ENCODE results near the gene PTPRM.

The PTPRM gene

DNA sequence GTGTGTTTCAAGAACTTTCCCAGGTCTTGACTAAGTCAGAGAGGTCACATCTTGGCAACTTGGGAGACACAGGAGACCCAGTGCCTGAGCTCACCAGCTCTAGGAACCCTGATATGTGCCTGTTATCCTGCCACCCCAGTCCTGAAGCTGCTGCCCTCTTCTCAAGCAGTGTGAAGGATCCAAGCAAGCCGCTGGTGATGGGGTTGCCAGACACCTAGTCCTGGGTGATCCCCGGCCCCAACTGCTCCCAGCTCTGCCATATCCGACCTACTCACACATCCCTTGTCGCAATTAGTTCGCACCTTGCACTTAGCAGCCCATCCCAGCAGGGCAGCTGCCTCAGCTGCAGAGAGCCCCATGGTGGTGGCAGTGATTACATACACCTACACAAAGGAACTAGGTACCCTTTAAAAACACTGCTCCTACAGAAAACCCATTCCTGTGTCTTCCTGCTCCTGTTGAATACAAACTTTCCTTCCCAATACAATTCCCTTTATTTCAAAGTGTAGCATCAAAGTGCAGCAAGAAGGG lies 794.9 kb downstream of the PTPRM start:
- DNase-seq (ENCODE audit: low spot score) = no peak

DNA sequence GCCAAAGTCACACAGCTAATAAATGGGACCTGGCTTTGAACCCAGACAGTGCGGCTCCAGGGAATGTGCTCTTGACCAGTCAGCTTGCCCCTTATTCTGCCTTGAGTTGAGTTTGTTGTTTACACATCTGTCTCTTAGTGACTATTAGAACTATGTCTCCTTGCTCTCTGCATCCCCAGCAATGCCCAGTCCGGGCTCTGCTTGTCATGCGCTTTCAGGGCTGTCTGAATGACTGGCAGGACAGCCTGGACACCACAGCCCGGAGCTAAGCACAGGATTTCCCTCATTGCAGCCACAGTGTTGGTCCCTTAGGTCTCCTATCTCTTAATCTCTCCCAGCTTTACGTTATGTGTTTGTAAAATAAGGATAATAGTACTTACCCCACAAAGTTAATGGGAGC lies 795.7 kb downstream of the PTPRM start:
- no peak for DNase-seq (ENCODE audit: low spot score)

DNA sequence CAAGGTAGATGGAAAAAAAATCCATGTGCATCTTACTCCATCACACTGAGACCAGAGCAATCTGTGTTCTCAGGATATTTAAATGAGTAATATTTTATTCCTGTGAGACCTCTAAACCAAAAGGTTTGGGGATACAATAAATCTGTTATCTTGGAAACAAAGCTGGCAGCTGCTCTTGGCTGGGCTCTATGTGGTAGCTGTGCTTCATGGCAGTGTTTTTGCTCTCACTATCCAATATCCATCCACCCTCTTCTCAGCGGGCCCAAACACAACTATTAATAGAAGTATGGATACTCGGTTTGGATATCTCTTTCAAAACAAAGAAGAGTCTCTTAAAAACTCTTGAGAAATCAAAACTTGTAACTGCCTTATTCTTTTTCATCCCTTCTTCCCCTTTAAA lies 797.3 kb downstream of the PTPRM start:
- DNase-seq (ENCODE audit: low spot score) = no peak

DNA sequence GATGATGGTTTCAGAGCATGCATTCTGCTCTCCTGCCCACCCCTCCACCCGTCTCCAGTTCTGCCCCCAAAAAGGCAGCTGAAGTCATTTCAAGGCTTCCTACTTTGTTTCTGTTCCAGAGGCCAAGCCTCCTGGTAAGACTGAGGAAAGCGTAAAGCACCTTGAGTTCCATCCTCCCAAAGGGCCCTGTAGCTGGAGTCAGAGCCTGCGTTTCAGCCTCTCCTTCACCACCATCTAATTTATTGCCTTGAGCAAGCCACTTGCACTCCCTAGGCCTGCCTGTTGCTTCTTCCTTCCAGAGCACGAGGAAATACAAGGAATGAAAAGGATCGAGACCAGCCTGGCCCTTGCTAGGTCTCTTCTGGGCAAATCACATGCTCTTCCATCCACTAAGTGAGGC lies 797.9 kb downstream of the PTPRM start:
- no peak for DNase-seq (ENCODE audit: low spot score)

DNA sequence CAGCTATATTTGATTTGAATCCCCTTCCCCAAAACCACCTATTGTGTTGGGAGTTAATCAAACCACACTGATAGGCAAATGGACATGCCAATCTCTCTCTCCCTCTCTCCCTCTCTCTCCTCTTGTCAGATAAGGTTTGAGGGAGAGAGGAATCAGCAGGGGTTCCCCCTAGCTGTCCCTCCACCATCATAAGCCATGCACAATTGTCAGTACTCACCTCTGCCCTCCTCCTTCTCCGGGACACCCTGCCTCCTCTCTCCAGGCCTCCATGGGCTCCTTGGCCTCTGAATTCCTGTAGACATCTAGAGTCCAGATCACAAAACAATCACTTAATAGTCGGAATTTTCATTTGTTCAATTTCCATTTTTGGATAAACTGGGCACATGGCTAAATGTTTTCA lies 798.4 kb downstream of the PTPRM start:
- no peak for DNase-seq (ENCODE audit: low spot score)

DNA sequence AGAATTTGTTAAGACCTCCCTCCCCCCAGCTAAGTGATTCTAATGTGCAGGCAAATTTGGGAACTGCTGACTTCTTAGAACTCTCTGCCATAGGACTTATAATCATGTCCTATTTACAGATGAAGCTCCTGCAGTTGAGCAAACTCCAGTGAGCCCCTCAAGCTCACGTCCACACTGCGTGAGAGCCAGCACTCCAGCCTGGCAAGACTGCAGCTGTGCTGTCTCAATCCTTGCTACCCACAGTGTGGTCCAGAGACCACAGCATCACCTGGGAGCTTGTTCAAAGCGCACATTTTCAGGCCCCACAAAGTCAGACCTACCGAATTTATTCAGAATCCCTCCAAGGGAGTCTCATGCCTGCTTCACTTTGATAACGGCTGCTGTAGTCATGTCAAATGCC lies 799.0 kb downstream of the PTPRM start:
- DNase-seq (ENCODE audit: low spot score) = no peak

DNA sequence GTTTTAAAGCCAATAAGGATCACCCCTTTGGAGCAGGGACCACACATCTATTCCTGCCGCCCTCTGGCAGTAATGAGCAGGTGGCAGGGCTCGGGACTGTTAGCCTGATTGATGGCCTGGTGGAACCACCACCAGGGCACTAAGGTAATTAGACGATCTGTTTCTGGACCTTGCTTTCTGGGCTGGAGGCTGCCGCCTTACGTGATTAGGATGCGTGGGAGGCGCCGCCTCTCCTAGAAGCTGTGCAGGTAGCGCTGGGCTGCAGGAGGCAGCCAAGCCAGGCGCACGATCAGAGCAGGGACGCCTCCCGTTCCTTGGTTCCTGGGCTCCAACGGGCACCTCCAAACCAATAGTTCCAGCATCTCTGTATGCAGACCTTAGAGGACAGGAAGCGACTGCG lies 799.5 kb downstream of the PTPRM start:
- no peak for DNase-seq (ENCODE audit: low spot score)

DNA sequence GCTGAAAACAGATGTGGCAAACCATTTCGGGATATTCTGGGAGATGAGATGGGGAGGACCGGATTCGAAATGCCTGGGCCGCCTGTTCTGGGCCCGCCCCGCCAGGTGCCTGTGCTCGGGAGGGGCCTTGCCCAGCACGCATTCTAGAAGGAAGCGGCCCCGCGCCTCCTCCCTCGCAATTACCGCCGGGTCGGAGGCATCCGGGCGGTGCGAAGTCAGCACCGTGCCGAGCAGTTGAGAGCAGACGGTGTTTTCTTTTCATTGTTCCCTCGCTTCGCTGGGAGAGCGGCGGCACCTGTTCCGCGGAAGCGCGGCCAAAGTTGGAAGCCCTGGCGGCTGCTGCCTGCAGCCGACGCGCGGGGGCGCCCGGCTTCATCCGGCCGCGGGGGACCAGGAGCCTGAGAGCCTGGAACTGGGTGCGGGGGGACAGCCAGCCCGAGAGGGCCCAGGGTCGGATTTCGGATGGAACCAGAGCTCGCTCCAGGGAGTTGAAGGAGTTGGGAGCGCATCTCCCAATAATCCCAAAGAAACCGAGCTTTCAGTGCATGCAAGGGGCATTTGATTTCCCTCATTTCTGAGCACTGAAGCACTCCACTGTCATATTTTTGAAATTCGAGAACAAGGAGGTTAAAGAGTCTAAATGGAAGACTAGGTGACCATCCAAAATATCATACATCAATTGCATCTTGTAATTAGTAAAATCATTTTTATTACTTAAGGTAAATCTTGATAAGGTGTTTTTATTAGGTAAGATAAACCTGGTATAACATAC lies 800.3 kb downstream of the PTPRM start:
- DNase-seq (ENCODE audit: low spot score) = peak; percentile 4

DNA sequence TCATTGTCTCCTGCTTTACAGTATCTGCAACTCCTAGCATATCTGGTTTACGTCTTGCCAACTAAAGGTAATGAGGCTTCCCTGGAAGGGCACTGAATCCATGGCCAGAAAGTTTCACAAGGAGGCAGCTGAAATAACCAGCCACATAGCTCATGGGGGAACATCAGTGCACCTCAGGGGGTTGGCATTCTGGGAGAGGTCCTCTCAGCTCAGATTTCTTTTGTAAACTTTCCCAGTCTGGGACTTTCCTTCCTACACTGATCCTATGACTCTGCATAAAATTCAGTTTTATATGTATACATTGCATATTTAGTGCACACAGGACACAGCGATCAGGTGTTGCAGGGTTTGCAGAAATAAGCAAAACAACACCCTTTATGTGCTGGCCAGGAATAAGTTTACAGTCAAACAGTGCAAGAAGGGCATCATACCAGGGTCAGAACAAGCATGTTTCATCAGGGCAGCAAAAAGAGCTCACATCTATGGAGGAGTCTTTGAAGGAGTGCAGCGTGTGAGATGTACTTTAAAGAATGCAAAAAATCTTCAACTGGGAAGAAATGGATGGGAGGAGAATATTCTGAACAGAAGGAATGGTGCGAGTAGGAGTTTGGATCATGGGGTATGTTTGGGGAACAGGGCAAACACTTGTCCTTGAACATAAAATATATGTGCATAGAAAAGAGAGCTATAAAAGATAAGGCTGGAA lies 801.5 kb downstream of the PTPRM start:
- DNase-seq (ENCODE audit: low spot score) = no peak

DNA sequence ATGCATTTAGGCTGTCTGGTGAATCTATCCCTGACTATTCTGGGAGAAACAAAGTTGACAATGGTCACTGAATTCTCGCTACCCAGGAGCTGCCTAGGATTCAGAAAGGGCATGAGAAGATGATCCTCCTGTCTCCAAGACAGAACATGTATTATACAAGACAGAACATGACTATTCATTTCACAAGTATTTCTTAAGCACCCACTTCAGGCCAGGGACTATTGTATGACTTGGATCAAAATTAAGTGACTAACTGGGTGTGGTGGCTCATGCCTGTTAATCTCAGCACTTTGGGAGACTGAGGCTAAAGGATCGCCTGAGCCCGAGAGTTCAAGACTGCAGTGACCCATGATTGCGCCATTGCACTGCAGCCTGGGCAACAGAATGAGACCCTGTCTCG lies 806.4 kb downstream of the PTPRM start:
- no peak for DNase-seq (ENCODE audit: low spot score)

DNA sequence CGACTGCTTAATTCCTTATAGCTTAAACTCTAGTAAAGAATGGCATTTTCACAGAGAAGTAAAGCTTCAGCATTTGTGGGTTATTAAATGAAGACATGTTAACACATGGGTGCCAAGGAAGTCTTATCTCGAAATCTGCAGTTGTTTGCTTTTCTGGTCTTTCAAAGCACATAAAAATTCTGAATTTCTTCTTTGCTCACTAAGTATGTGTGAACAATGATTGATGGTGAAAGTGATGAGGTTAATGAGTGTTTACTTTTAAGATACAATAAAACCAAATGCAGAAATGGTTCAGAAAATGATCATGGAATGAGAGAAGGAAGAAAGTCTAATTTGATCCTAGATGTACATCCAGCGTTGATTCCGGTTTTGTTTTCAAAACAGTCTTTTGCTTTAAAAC lies 807.6 kb downstream of the PTPRM start:
- DNase-seq (ENCODE audit: low spot score) = no peak

DNA sequence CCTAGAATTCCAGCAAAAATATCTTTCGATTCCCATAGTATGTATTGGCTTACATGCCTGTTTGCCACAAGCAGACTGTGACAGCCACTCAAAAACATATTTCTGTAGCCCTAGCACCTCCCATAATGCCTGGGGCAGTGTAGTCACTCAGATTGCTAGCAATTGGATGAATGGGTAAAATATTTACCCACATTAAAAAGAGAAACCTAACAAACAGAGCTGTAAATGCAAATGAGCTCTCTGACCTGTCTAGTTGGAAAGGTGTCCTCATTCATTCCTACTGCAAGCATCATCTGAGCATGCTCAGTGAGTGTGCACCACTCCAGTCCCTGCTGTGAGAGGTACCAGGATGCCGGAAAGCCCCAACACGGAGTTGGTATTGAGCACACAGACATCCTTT lies 808.1 kb downstream of the PTPRM start:
- no peak for DNase-seq (ENCODE audit: low spot score)

DNA sequence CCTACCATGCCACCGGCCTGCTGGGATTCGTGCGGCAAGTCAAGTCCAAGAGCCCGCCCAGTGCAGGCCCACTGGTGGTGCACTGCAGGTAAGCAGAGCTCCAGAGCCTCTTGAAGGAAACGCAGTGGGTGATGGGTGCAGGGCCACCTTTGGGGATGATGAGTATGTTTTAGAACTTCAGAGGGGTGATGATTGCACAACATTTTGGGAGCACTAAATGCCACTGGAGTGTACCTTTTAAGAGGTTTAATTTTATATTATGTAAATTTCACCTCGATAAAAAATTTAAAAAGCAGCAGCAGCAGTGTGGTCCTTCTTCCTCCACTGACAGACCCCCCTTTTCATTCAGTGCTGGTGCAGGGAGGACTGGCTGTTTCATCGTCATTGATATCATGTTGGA lies 809.0 kb downstream of the PTPRM start:
- no peak for DNase-seq (ENCODE audit: low spot score)

DNA sequence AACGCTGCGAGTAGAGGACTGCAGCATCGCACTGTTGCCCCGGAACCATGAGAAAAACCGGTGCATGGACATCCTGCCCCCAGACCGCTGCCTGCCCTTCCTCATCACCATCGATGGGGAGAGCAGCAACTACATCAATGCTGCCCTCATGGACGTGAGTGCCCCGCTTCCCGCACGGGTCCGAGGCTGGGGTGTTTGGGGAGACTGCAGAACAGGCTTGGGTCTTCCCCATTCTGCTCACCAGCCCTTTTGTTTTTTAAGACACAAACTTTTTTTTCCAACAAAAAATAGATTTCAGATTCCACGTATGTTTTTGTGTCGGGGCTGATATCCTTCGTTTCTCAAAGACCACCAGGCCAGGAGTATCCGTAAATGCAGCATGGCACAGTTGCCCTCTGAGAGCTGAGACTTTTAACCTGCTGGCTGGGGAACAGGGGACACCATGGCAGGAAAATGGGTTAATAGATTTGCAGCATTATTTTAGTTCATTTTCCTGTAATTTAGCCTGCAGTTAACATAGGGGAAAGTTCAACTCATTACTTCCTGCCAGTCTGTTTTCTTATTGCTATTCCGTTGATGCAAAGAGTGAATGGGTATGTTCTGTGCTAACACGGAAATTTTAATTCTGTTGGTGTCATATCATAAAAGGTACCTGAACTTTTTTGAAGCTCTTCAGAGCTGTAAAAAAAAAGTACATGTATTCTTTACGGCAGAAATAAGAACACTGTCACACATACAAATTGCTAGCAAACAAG lies 812.2 kb downstream of the PTPRM start:
- no peak for DNase-seq (ENCODE audit: low spot score)

DNA sequence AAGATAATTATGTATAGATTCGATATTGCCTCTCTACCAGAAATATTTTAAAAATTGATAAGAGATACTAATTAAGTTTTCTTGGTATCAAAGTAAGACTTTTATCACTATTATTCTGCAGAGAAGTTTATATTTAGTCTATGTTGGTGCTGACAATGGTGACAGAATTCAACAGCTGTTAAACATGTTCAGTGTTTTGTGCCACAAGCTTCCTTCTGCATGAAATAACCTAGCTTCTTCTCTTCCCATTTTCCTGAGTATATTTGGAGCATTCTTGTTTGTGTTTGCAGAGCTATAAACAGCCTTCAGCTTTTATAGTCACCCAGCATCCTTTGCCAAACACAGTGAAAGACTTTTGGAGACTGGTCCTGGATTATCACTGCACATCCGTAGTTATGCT lies 812.9 kb downstream of the PTPRM start:
- DNase-seq (ENCODE audit: low spot score) = no peak

DNA sequence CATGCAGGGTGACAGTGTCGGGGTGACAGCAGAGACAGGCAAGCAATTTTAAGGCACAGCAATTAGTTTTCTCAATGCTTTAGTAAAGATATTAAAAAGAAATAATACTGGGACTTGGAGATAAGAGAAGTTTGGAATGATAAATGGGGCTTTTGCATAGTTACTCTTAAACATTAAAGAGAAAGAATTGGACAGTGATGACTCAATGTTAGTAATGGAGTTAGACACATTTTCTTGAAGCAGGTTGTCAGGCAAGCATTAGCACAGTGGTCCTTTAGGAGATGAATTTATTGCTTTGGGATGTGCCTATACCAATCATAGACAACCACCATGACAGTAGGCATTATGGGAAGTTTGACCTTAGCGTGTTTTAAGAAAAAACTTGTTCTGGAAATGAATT lies 813.8 kb downstream of the PTPRM start:
- no peak for DNase-seq (ENCODE audit: low spot score)

DNA sequence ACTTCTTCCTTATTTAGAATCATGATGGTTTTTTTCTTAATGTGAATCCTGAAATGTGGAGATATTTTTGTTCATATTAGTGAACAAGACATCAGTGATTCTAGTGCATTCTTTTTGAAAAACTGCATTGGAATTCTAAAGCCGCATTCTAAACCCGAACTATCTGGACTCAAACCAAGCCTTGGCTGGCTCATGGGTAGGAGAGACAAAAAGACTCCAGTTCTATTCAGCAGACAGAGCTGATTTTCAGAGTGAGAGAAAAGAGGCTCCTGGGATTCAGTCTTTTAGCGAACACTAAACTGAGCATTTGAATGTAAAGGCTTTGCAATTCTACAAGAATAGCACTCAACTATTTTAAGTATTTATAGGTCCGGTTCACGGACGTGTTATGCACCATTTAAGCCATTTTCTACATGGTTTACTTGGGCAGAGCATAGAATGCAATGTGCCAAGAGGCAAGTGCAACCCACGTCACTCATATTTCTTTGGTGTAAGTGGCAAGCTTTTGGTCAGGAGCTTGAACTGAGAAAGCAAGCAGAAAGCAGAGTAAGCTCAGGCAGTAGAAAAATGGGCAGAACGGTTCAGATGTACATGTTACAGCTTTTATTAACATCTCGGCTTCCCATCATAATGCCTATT lies 814.8 kb downstream of the PTPRM start:
- DNase-seq (ENCODE audit: low spot score) = no peak

DNA sequence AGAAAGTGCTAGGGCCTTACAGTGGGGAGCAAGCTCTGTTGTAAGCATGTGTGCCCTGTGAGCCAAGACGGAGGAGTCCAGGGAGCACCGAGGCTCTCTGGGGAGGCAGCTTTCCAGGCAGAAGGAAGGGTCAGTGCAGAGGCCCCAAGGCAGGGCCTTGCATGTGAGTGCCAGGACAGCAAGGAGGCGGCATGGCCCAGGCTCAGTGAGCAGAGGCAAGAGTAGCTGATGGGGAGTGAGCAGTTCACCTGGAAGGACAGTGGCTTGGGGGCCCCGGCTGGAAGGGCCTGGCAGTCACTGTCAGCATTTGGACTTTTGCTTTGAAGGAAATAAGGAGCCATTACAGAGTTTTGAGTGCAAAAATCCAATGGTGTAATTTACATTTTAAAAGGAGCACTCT lies 818.3 kb downstream of the PTPRM start:
- DNase-seq (ENCODE audit: low spot score) = no peak

DNA sequence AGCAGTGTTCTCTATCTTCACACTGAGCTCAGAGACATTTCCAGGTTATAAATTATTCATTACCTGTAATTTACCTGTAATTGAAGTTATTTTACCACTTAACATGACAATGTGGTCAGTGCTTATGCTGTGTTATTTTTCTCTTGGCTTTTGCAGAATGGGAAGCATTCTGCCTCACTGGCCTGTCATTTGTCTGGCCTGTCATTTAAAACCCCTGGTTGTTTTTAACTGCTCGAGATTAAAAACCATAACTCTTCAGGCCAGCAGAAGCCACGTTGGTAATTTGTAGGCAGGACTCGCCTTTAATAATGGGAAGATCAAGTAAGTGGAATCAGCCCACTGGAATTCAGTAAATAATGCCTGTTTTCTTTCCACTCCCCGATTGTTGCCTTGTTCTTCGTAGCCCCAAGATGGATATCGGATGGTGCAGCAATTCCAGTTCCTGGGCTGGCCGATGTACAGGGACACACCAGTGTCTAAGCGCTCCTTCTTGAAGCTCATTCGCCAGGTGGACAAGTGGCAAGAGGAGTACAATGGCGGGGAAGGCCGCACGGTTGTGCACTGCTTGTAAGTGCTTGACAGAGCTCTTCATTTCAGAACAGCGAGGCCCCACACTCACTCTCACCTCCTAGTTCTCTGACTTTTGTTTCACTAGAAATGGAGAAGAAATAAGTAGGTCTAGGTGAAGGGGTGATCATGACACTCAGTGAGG lies 819.7 kb downstream of the PTPRM start:
- no peak for DNase-seq (ENCODE audit: low spot score)

DNA sequence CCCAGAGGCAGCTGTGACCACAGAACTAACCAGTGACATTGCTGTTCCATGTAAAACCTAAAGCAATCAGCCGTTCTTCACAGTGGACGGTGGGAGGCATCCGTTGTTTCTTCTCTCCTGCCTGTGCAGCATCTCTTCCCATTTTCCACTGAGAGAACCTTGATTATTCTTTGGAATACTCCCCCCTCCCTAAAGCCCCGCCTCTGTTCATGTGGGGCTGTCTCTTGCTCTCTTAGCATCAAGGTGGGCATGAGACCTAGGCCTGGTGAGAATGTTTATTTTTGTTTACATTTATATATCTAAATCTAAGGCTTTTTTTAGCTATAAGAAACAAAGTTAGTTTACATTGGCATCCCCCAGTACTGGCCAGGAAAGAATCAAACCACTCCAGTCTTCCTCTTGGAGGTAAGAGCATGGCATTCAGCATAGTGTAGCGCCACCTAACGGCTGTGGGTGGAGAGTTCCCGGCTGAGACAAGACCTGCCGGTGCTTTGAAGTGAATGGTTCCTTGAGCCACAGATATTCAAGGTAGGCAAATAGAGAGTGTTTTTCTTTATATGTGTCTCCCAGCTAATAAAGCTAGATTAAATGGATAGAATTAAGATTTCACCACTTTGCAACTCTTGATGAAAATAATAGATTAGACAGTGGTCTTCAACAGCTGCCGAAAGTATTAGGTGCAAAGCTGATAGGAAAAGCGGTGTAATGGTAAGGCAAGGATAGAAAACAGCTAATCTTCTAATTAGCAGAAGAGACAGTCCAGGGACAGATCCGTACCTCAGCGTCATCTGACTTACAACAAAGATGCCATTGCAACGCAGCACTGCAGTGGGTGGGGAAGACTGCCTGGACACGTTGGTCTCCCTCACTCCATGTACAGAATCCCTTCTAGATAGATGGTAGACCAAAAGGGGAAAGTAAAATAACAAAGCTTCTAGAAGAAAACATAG lies 822.5 kb downstream of the PTPRM start:
- DNase-seq (ENCODE audit: low spot score) = no peak

DNA sequence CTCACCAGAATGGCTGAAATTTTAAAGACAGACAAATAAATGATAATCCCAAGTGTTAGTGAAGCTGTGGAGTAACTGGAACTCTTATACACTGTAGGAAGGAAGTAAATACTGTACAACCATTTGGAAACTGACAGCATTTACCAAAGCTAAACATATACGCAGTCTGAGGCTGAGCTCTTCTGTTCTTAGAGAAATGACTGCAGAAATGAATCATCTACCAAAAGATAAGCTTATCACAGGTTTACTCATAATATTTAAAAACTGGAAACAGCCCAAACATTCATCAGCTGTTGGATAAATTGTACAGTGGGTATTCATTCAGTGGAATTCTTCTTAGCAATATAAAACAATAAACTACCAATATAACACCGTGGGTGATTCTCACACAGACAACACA lies 824.0 kb downstream of the PTPRM start:
- no peak for DNase-seq (ENCODE audit: low spot score)

All from CD4-positive, alpha-beta T cell treated with Interleukin-6 at 100 ng/mL for 8 hours (primary cell).